Fibroblast of pulmonary artery (primary cell): ENCODE measurements around the gene ACOX1.

ENCODE experiments used
- DNase-seq: peaks from one replicate; pipeline ENCODE4 v3.0.0-alpha.2; 2010; ENCODE audit warnings: low read depth
- H3K4me3 ChIP-seq: replicated peaks from 2 replicates; pipeline ENCODE4 v1.5.1; 2011; ENCODE audit warnings: low read depth, mild to moderate bottlenecking, control low read depth, low read length, moderate library complexity
- CTCF ChIP-seq: IDR thresholded peaks from 2 replicates; pipeline ENCODE4 v1.5.1; 2011; ENCODE audit warnings: mild to moderate bottlenecking, control low read depth, low read length, inconsistent platforms; ENCODE audit errors: missing control alignments

ACOX1 gene

GRCh38 chr17:75922173-75922961, 56.6 kb downstream of the ACOX1 start:
- no peak for TF ChIP-seq CTCF
- no peak overlapping the region for H3K4me3 ChIP-seq
- no peak for DNase-seq

- DNase-seq = no peak
- H3K4me3 ChIP-seq = no peak overlapping the region
- TF ChIP-seq CTCF = no peak
These were observed 57.4 kb downstream of the ACOX1 start for GRCh38 chr17:75921596-75921995.

GRCh38 chr17:75920045-75920560, 58.9 kb downstream of the ACOX1 start:
- TF ChIP-seq CTCF = no peak
- no peak for DNase-seq
- no peak overlapping the region for H3K4me3 ChIP-seq

GRCh38 chr17:75919611-75920010, 59.4 kb downstream of the ACOX1 start:
- no peak for DNase-seq
- H3K4me3 ChIP-seq = no peak overlapping the region
- TF ChIP-seq CTCF = no peak

- no peak for TF ChIP-seq CTCF
- no peak for DNase-seq
- H3K4me3 ChIP-seq = no peak overlapping the region
These were observed 61.0 kb downstream of the ACOX1 start for GRCh38 chr17:75917917-75918445.

- H3K4me3 ChIP-seq = no peak overlapping the region
- DNase-seq = no peak
- no peak for TF ChIP-seq CTCF
These were observed 61.6 kb downstream of the ACOX1 start for GRCh38 chr17:75917141-75917916.
